IPS DF 4.7 (cell line): ENCODE data around the gene MEGF10.

Experiments
- DNase-seq: peaks from one replicate; pipeline ENCODE4 v3.0.0-alpha.2; 2013; ENCODE audit warnings: low spot score; ENCODE audit errors: extremely low read depth

The MEGF10 gene

DNA sequence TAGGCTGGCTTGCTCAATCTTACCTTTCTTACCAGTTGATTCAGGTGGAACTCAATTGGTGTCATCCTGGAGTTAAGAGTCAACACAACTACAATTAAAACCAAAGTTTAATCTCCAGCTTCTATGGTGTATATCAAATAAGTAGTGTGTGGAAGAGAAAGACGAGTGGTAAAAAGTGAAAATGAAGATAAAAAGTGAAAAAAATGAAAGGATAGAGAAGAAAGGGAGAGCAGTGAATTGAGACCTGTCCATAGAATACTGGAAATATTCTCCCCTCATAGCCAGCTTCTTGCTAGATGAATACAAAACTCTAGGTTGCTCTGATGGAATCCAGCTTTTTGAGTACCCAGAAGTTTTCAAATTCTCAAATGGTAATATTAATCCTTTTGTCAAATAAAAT lies 76.4 kb downstream of the MEGF10 start:
- no peak for DNase-seq

- no peak for DNase-seq
Observed at GRCh38 chr5:127367946-127368465, 77.4 kb downstream of the MEGF10 start.

DNA sequence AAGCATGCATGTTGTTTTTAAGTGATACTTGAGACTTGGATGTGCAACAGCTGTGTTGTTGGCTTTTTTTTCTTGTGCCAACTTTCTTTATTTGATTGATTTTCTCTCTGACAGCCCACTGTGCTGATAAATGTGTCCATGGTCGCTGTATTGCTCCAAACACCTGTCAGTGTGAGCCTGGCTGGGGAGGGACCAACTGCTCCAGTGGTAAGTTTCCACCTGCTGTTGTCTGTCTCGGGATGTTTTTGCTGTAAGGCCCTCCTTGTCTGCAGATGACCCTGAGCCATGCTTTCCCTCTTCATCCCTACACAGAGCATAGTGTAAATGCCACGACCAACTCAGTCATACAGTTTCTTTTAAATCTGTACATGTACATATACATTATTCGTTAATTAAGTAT lies 79.2 kb downstream of the MEGF10 start:
- DNase-seq: no peak

- DNase-seq: no peak
Observed at GRCh38 chr5:127370631-127371030, 80.0 kb downstream of the MEGF10 start.

GRCh38 chr5:127373858-127374491 lies 83.4 kb downstream of the MEGF10 start:
- DNase-seq: no peak

GRCh38 chr5:127375124-127375523 lies 84.5 kb downstream of the MEGF10 start:
- DNase-seq: no peak

DNA sequence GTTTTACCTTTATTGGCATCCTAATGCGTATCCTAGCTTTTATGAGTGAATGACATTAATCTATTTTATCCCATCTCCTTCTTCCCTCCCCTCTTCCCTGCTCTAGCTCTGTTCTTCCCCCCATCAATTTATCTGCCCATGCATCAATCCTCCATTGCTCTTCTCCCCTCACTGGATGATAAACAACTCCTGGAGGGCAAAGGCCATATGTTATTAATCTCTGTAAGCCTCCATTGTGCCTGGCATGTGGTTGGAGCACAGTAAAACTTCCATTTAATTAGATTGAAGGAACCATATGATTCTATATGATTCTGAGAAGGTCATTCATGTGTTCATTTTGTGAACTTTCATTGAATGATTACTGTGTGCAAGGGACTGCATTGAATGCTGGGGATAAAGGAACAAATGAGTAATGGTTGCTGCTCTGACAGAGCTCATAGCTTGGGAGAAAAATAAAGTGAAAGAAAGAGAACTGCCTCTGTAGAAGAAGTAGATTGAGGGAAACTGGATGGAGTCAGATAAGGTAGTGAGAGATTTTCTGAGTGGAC lies 85.0 kb downstream of the MEGF10 start:
- DNase-seq: no peak

- no peak for DNase-seq
Observed at GRCh38 chr5:127377651-127378050, 87.1 kb downstream of the MEGF10 start.

- DNase-seq: no peak
Observed at GRCh38 chr5:127385936-127386335, 95.3 kb downstream of the MEGF10 start.

DNA sequence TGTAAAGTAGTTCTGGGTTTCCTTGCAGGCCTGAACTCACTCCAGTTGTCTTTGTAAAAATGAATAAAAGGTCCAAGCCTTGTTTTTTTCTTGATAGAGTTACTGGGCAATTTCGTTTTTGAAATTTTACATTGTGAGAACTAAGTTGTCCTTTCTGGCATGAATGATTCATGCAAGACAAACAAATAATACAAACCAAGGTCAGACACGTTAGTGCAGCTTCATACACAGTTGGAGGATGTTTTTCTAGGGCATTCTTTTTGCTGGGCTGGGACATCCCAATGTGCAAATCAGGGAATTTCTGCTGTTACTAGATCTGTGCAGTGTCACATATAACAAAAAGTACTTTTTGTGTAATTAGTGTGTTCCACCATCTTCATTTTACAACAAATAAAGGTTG lies 96.0 kb downstream of the MEGF10 start:
- DNase-seq: no peak

- no peak for DNase-seq
Observed at GRCh38 chr5:127389601-127390000, 99.0 kb downstream of the MEGF10 start.

GRCh38 chr5:127392762-127393161 lies 102.2 kb downstream of the MEGF10 start:
- DNase-seq: no peak

DNA sequence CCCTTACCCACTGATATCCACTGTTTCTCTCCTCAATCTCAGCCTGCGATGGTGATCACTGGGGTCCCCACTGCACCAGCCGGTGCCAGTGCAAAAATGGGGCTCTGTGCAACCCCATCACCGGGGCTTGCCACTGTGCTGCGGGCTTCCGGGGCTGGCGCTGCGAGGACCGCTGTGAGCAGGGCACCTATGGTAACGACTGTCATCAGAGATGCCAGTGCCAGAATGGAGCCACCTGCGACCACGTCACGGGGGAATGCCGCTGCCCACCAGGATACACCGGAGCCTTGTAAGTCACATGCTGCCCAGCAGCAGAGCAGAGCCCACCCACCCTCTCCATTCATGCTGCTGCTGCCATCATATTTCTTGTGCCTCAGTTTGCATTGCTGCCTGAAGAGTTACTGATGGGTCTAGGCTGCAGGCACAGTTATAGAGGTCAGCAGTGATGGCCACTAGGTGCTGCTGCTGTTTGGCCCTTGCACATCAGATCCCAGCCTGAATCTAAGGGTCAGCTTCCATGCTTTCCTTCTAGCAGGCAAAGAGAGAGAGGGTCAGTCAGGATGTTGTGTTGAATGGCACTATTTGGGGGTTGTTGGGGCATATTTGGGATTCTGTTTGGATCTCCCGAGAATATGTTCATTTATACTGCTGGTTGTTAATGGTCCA lies 106.0 kb downstream of the MEGF10 start:
- DNase-seq: no peak

DNA sequence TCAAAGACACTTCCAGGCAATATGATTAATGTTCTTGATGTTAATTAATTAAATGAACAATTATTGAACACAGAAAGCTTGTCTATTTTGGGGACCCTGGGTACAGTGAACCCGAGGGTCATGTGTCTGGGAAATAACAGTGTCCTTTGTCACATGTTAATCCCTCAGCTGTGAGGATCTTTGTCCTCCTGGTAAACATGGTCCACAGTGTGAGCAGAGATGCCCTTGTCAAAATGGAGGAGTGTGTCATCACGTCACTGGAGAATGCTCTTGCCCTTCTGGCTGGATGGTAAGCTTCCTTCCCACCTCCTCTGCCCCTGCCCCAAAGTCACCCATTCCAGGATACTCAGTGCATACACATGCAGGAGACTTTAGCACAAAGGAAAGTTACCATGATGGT lies 107.9 kb downstream of the MEGF10 start:
- DNase-seq: no peak

DNA sequence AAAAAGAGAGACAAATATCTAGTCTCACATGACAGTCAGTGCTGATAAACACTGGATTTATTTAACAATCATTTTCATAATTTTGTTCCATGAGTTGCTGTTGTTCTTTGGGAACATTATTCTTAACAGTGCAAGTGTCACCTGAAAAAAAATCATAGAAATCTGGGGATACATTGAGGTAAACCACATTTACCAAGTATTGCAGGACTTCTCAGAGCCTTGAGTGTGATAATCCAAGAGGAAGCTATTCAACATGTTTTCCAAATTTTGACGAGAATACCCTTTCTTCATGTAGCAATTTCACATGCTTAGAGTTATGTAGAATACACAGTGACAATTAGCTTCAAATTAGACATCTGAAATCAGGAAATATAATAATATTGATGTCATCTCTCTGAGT lies 108.5 kb downstream of the MEGF10 start:
- DNase-seq: no peak

DNA sequence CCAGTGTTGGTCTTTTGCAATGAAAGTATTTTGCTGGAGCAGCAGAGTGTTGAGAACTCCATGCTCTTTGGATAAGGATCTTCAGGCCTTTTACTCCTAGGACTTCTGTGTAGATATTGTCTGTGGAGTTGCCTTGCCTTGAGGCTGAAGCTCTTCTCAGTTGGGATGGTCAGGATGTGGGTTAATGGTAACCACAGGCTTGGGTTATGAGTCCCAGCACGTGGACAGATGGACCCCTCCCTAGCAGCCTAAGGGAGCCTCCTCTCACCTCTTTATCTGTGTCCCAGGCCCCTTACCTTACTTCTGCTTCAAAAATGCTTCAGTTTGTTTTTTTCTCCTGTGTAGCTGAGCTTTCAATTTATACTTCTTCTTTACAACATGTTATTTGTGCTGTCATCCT lies 109.9 kb downstream of the MEGF10 start:
- DNase-seq: no peak

- no peak for DNase-seq
Observed at GRCh38 chr5:127400946-127401670, 110.5 kb downstream of the MEGF10 start.

GRCh38 chr5:127402361-127402760 lies 111.8 kb downstream of the MEGF10 start:
- no peak for DNase-seq

GRCh38 chr5:127404190-127404589 lies 113.6 kb downstream of the MEGF10 start:
- DNase-seq: no peak

- peak; percentile 28 for DNase-seq
Observed at GRCh38 chr5:127406326-127407121, 115.9 kb downstream of the MEGF10 start.

DNA sequence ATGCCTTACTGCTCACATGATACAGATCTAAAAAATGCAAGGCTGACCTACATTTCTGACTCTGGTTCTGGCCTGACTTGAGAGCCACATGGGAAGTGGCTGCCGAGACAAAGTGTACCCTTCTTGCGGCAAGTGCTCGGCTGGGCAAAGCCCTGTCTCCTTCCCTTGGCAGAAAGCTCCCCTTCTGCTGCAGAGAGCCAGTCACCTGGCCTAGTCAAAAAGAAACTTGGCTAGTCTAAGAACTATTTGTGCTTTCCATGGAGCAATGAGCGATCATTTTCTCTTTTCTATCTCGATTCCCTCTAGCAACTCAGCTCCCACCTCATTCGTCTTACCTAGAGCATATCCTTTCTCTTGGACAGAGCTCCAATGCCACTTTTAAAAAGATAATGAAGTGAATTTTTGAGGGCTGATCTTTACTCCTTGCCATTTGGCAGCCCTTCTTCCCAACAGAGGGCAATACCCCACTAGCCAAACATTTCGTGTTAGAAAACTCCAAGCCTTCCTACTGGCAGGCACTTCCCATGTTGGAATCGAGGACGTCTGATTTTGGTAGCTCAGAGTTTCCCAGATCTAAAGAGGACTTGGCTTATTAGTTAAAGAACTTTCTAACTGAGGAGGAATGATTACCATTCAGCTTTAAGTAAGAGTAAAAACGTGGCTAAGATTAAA lies 118.8 kb downstream of the MEGF10 start:
- DNase-seq: no peak
